Measurements from ENCODE around the gene DHPS. TPM values are rescaled to one million over a fixed set of nuclear protein-coding genes. Genes with fewer than 3 reads are reported as not detected.
A peak's percentile ranks its signal among the peaks of the same experiment; 100 is the strongest.

Gene DHPS
- total RNA-seq, 4 donors from 2014 or later = 117 to 180 (median 160) TPM

DNA sequence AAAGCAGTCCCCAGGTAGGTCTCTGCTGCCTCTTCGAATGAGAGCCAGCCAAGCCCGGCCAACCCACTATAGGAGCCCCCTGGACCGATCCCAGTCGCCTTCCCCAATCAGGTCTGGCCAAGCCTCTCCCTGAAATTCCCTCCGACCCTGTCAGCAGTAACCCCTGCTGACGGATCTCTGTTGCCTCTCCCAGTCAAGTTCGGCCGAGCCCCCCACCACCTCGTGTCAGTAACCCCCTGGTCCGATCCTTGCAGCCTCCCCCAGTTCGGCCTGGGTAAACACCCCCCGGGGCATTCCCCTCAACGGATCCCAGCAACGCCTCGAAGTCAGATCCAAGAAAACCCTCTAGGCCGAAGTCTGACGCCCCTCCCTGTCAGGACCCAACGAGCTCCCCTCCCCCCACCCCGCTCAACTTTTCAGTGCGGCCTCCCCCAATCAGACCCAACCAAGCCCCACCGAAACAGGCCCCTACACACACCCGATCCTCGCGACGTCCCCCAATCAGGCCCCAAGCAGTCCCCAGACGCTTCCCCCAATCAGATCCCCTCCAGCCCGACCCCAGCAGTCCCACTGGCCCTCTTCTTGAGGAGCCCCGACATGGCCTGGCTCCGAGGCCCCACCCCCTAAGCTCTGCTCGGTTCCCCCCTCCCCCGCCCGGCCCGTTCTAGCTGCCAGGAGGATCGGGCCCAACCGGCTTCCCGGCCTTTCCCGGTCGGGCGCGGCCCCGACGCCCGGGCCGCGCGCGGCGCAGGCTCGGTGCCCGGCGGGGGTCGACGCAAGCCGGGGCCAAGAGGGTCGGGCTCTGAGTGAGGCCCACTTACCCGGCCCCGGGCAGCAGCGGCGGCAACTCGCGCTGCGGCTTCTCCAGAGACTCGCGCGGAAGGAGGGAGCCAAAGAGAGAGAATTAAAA is 40.2 kb upstream of the DHPS start:
- WGBS, 2 donors = 0 to 1% methylated on average over 20 to 28 of the region's 65 CpGs
- DNase-seq (ENCODE audit: low spot score in 2 of 2) = no peak
- TF ChIP-seq, protein P1, sequence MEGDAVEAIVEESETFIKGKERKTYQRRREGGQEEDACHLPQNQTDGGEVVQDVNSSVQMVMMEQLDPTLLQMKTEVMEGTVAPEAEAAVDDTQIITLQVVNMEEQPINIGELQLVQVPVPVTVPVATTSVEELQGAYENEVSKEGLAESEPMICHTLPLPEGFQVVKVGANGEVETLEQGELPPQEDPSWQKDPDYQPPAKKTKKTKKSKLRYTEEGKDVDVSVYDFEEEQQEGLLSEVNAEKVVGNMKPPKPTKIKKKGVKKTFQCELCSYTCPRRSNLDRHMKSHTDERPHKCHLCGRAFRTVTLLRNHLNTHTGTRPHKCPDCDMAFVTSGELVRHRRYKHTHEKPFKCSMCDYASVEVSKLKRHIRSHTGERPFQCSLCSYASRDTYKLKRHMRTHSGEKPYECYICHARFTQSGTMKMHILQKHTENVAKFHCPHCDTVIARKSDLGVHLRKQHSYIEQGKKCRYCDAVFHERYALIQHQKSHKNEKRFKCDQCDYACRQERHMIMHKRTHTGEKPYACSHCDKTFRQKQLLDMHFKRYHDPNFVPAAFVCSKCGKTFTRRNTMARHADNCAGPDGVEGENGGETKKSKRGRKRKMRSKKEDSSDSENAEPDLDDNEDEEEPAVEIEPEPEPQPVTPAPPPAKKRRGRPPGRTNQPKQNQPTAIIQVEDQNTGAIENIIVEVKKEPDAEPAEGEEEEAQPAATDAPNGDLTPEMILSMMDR (IDR thresholded peaks at IDR 0.05) = no peak

DNA sequence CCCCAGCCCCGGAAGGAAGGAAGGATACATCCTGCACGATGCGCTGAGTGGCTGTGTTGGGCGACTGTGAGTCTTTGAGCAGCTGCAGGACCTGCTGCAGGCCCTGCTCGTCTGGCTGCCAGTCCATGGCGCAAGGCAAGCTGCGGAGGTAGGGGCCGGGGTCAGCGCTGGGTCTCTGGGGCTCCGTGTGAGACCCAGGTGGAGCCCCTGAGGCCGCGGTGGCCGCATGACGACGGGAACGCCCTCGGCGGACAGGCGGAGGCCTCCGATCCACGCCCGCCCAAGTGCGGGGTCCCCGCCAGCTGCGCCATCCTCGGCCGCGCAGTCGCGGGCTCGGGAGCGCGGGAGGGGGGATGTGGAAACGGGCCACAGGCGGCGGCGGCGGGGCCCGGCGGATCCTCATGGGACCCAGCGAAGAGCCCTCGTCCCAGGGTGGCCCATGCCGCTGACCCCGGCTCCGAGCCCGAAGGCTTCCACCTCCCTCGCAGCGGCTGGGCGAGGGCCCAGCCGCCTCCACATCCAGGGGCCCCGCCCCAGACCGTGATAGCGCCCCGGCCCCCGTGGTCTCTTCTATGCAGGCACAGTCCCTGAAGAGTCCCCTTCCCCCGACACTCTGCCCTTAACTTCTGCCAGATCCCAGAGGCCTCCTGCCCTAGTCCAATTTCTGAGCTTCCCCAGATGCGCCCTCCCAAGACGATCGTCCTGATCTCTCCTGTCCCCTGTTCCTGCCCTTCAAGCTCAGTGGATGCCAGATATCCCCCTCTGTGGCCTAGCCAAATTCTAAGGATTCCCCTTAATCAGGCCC is 39.4 kb upstream of the DHPS start:
- DNase-seq (ENCODE audit: low spot score in 2 of 2) = no peak
- Histone ChIP-seq H3K36me3 (peaks cover 0 to 31% (median 0%) of the 10 kb centered on the region in 3 donors), H3K27me3 (no peaks in the 10 kb centered on the region), H3K9me3 (no peaks in the 10 kb centered on the region), H3K4me1 (peaks cover 0 to 58% (median 31%) of the 10 kb centered on the region in 4 donors), H3K4me3 (peak overlapping the region; percentile 68 to 93 (median 79)), H3K27ac (peak overlapping the region; percentile 89 to 97 (median 94))
- TF ChIP-seq, protein P1 (IDR thresholded peaks at IDR 0.05) = no peak
- no peak for TF ChIP-seq EP300 (IDR thresholded peaks at IDR 0.05)
- no peak for TF ChIP-seq POLR2A (IDR thresholded peaks at IDR 0.05)
- WGBS, 2 donors = 3 to 9% methylated on average over 13 to 28 of the region's 59 CpGs

More for the DNA sequence above, 40.2 kb upstream of the DHPS start:
- no peaks in the 10 kb centered on the region for H3K9me3 ChIP-seq
- peak overlapping the region; percentile 89 to 97 (median 94) for H3K27ac ChIP-seq
- H3K36me3 ChIP-seq = peaks cover 0 to 27% (median 0%) of the 10 kb centered on the region in 3 donors
- H3K4me3 ChIP-seq = peak overlapping the region; percentile 68 to 93 (median 79)
- H3K4me1 ChIP-seq = peaks cover 0 to 58% (median 31%) of the 10 kb centered on the region in 4 donors
- no peaks in the 10 kb centered on the region for H3K27me3 ChIP-seq

DNA sequence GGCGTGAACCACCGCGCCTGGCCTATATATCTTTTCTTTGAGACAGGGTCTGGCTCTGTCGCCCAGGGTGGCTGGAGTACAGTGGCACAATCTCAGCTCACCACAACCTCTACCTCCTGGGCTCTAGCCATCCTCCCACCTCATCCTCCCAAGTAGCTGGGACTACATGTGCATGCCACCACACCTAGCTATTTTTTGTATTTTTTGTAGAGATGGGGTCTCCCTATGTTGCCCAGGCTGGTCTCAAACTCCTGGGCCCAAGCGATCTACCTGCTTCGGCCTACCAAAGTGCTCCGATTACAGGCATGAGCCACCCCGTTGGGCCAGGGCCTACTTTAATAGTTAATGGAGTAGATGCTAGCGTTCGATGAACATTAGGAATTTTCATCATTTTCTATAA is 38.6 kb upstream of the DHPS start:
- WGBS, 2 donors = 86 to 87% methylated on average over 10 of the region's 10 CpGs
- H3K4me3 ChIP-seq = peak overlapping the region in 3 of 4 donors; percentile 68 to 90 (median 68)
- TF ChIP-seq POLR2A (IDR thresholded peaks at IDR 0.05) (no peak), EP300 (IDR thresholded peaks at IDR 0.05) (no peak)
- TF ChIP-seq, protein P1 (IDR thresholded peaks at IDR 0.05) = no peak
- no peaks in the 10 kb centered on the region for H3K9me3 ChIP-seq
- DNase-seq (ENCODE audit: low spot score in 2 of 2) = no peak
- H3K36me3 ChIP-seq = peaks cover 3 to 39% (median 4%) of the 10 kb centered on the region in 3 donors
- H3K27ac ChIP-seq = peak overlapping the region in 3 of 4 donors; percentile 93 to 97 (median 94)
- peaks cover 0 to 58% (median 31%) of the 10 kb centered on the region in 4 donors for H3K4me1 ChIP-seq
- no peaks in the 10 kb centered on the region for H3K27me3 ChIP-seq

DNA sequence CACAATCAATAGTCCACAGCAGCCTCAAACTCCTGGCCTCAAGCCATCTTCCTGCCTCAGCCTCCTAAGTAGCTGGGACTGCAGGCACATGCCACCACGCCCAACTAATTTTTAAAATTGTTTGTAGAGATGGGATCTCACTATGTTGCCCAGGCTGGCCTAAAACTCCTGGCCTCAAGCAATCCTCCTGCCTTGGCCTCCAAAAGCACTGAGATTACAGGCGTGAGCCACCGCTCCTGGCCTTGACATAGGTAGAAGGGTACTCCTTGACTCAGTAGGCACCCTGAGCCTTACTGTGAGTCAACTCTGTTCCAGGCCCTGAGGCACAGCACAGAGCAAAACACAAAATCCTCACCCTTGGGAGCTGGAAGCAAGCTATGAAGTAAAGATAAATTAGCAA is 34.2 kb upstream of the DHPS start:
- WGBS, 2 donors = 93 to 94% methylated on average over 3 of the region's 3 CpGs
- Histone ChIP-seq H3K4me1 (peaks cover 0 to 30% (median 11%) of the 10 kb centered on the region in 4 donors), H3K36me3 (peaks cover 8 to 80% (median 29%) of the 10 kb centered on the region in 3 donors), H3K27ac (no peak overlapping the region), H3K9me3 (no peaks in the 10 kb centered on the region), H3K4me3 (no peak overlapping the region), H3K27me3 (no peaks in the 10 kb centered on the region)
- no peak for DNase-seq (ENCODE audit: low spot score in 2 of 2)
- no peak for TF ChIP-seq POLR2A (IDR thresholded peaks at IDR 0.05)
- TF ChIP-seq EP300 (IDR thresholded peaks at IDR 0.05) = no peak
- TF ChIP-seq, protein P1 (IDR thresholded peaks at IDR 0.05) = no peak
